HepG2 (cell line): ENCODE measurements around the gene MFRP. TPM values are rescaled to one million over a fixed set of nuclear protein-coding genes. Genes with fewer than 3 reads are reported as not detected.

Experiments
- ARNT2 ChIP-seq: sonication (generic); formaldehyde crosslinking; IDR thresholded peaks from 2 replicates; pipeline ENCODE4 v1.8.0; 2022; ENCODE audit warnings: mild to moderate bottlenecking, low read depth, missing genetic modification reagents, moderate library complexity
- BRD4 ChIP-seq: sonication (generic); formaldehyde crosslinking; IDR thresholded peaks from 2 replicates; pipeline ENCODE4 v1.4.0; 2020; ENCODE audit warnings: missing genetic modification reagents
- CCAR2 ChIP-seq: fragments of 200-400 bp; formaldehyde crosslinking; optimal IDR thresholded peaks from 2 replicates; pipeline ENCODE3; 2018; ENCODE audit warnings: low read depth, mild to moderate bottlenecking, low read length, moderate library complexity
- CREM ChIP-seq, 2 experiments: sonication (generic) in 1 of 2; formaldehyde crosslinking in 1 of 2; IDR thresholded peaks; 2 replicates each; pipeline versions ENCODE4 v1.4.0 to v1.6.1; 2016 to 2020; ENCODE audit warnings: antibody characterized with exemption in 1 of 2, mild to moderate bottlenecking in 1 of 2, missing genetic modification reagents in 1 of 2
- EHMT2 ChIP-seq: fragments of 200-600 bp; sonication (generic); IDR thresholded peaks from 2 replicates; pipeline ENCODE4 v1.7.0; 2017; ENCODE audit warnings: antibody characterized with exemption, low read depth, low read length, borderline replicate concordance
- FOXO1 ChIP-seq: sonication (generic); formaldehyde crosslinking; IDR thresholded peaks from 2 replicates; pipeline ENCODE4 v1.4.0; 2020; ENCODE audit warnings: missing genetic modification reagents
- KAT7 ChIP-seq: IDR thresholded peaks from 2 replicates; pipeline ENCODE4 v1.6.1; 2018; ENCODE audit warnings: borderline replicate concordance, missing compliant biosample characterization
- KLF12 ChIP-seq: sonication (generic); formaldehyde crosslinking; IDR thresholded peaks from 2 replicates; pipeline ENCODE4 v1.4.0; 2020; ENCODE audit warnings: missing genetic modification reagents, borderline replicate concordance
- MAX ChIP-seq: IDR thresholded peaks from 2 replicates; pipeline ENCODE4 v1.6.1; 2012; ENCODE audit warnings: inconsistent platforms
- MXI1 ChIP-seq: IDR thresholded peaks from 3 replicates; pipeline ENCODE4 v1.6.1; 2012; ENCODE audit warnings: low read depth, low read length, inconsistent platforms, borderline replicate concordance
- NFE2L2 ChIP-seq: fragments of 150-350 bp; IDR thresholded peaks from 2 replicates; pipeline ENCODE4 v1.6.1; 2014; ENCODE audit warnings: low read length
- PLSCR1 ChIP-seq: sonication (generic); formaldehyde crosslinking; IDR thresholded peaks from 2 replicates; pipeline ENCODE4 v1.5.0; 2020; ENCODE audit warnings: missing genetic modification reagents, mild to moderate bottlenecking, borderline replicate concordance
- PRMT3 ChIP-seq: sonication (generic); formaldehyde crosslinking; IDR thresholded peaks from 2 replicates; pipeline ENCODE4 v1.8.1; 2022; ENCODE audit warnings: low read depth, mild to moderate bottlenecking, moderate library complexity, missing genetic modification reagents, borderline replicate concordance
- SAFB2 ChIP-seq: sonication (generic); formaldehyde crosslinking; IDR thresholded peaks from 2 replicates; pipeline ENCODE4 v1.5.1; 2020; ENCODE audit warnings: missing genetic modification reagents, low read depth, mild to moderate bottlenecking, borderline replicate concordance
- SKIL ChIP-seq: sonication (generic); formaldehyde crosslinking; IDR thresholded peaks from 2 replicates; pipeline ENCODE4 v1.8.0; 2022; ENCODE audit warnings: missing genetic modification reagents, mild to moderate bottlenecking, moderate library complexity, borderline replicate concordance
- U2AF2 ChIP-seq: fragments of 200-400 bp; formaldehyde crosslinking; IDR thresholded peaks from 2 replicates; pipeline ENCODE4 v1.6.1; 2017; ENCODE audit warnings: low read depth, mild to moderate bottlenecking, low read length
- ZC3H13 ChIP-seq: sonication (generic); formaldehyde crosslinking; IDR thresholded peaks from 2 replicates; pipeline ENCODE4 v1.8.1; 2023; ENCODE audit warnings: mild to moderate bottlenecking, missing genetic modification reagents, moderate library complexity
- ZKSCAN1 ChIP-seq: fragments of 150-350 bp; IDR thresholded peaks from 2 replicates; pipeline ENCODE4 v1.6.1; 2014; ENCODE audit warnings: low read length
- ZNF652 ChIP-seq: IDR thresholded peaks from 2 replicates; pipeline ENCODE4 v1.6.1; 2016; ENCODE audit warnings: low read depth, borderline replicate concordance
- ZNF713 ChIP-seq: sonication (generic); formaldehyde crosslinking; IDR thresholded peaks from 2 replicates; pipeline ENCODE4 v1.4.0; 2020; ENCODE audit warnings: mild to moderate bottlenecking, missing genetic modification reagents
- polyA plus RNA-seq, 8 experiments: library from polyadenylated mRNA; depleted of rRNA in 3 of 8; stranded (reverse) in 7 of 8; unstranded in 1 of 8; fragments of >200 nt; fragmentation: Illumina TruSeq in 4 of 8; extraction: Trizol in 4 of 8; gene quantifications; 2 replicates each; pipeline versions ENCODE4 v1.2.1 to v1.2.3, GENCODE V29; 2011 to 2016; ENCODE audit warnings: low read depth in 4 of 8, missing spikeins in 1 of 8, mixed read lengths in 1 of 8; ENCODE audit not compliant: insufficient read depth in 1 of 8
- total RNA-seq, 5 experiments: library from RNA; depleted of rRNA; stranded (reverse); fragments of >200 nt; fragmentation: Illumina TruSeq; extraction: Trizol; gene quantifications; 2 replicates each; pipeline ENCODE4 v1.2.3, GENCODE V29; 2016; ENCODE audit warnings: low read depth in 1 of 5
- TF ChIP-seq, protein P1 (sequence below): sonication (generic); formaldehyde crosslinking; IDR thresholded peaks from 2 replicates; pipeline ENCODE4 v1.4.0; 2020; ENCODE audit warnings: missing genetic modification reagents, mild to moderate bottlenecking, borderline replicate concordance
- TF ChIP-seq, protein P2 (sequence below): sonication (generic); formaldehyde crosslinking; IDR thresholded peaks from 2 replicates; pipeline ENCODE4 v1.8.1; 2023; ENCODE audit warnings: mild to moderate bottlenecking, missing genetic modification reagents
- TF ChIP-seq, protein P3 (sequence below): sonication (generic); formaldehyde crosslinking; IDR thresholded peaks from 2 replicates; pipeline ENCODE4 v1.5.0; 2020; ENCODE audit warnings: missing genetic modification reagents

Gene MFRP
- total and polyA plus RNA-seq, 2 of the 13 experiments (the other 11 are each of a cell fraction or from before 2014, with no cell fraction given): not detected

DNA sequence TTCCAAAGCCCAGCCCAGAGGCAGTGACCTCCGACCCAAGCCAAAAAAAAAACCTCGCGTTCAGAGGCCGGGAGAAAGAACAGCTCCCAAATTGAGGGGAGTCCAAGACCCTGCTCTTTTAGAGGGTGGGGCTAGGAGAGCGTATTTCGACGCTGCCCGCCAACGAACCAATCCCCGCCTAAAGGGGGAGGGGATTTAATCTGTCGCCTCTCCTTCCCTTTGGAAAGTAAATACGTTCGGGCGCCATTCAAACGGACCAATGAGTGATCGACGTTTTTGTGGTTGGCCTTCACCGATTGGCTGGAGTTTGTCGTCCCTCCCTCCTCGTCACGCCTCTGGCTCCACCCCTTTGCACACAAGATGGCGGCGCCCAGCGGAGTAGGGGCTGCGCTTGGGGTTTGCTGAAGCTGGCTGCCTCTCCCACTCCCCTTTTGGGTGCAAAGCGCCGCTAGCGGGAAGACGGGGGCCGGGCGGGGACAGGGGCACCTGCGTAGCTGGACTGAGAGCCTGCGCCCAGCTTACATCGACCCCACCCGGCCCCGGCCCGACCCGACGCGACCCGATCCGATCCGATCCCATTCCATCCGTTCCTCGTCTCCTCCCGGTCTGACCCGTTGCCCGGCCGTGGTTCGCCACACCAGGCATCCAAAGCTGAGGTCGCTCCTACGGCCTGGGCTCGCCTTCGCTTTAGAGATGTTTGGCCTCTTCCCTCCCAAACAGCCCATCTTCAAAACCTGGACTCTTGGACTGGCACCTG, 12.2 kb downstream of the MFRP start, which contains the start of gene RNF26 (continued):
- TF ChIP-seq, protein P1, sequence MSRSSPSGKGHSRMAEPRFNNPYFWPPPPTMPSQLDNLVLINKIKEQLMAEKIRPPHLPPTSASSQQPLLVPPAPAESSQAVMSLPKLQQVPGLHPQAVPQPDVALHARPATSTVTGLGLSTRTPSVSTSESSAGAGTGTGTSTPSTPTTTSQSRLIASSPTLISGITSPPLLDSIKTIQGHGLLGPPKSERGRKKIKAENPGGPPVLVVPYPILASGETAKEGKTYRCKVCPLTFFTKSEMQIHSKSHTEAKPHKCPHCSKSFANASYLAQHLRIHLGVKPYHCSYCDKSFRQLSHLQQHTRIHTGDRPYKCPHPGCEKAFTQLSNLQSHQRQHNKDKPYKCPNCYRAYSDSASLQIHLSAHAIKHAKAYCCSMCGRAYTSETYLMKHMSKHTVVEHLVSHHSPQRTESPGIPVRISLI (CRISPR knock-in tag): peak; percentile 84; the same call in 1 of the 2 replicates
- TF ChIP-seq EHMT2 (no peak), CCAR2 (no peak), KAT7 (CRISPR knock-in tag) (peak; percentile 62; the same call in 1 of the 2 replicates), ZNF652 (CRISPR knock-in tag) (no peak), FOXO1 (CRISPR knock-in tag) (no peak), MAX (0 out of 2 replicates have a peak, but pooled peaks have one; percentile 35), SKIL (CRISPR knock-in tag) (no peak), PRMT3 (CRISPR knock-in tag) (no peak), U2AF2 (no peak), ARNT2 (CRISPR knock-in tag) (0 out of 2 replicates have a peak, but pooled peaks have one; percentile 32), KLF12 (CRISPR knock-in tag) (0 out of 2 replicates have a peak, but pooled peaks have one; percentile 17), MXI1 (peak; percentile 72; the same call in 1 of the 3 replicates), SAFB2 (CRISPR knock-in tag) (no peak), BRD4 (CRISPR knock-in tag) (peak; percentile 56; the same call in 1 of the 2 replicates), ZKSCAN1 (no peak), NFE2L2 (no peak), ZC3H13 (no peak), CREM (IDR thresholded peaks at IDR 0.05) (peak; percentile 90), CREM (CRISPR knock-in tag; IDR thresholded peaks at IDR 0.05) (no peak), PLSCR1 (CRISPR knock-in tag) (no peak), ZNF713 (CRISPR knock-in tag) (no peak)
- TF ChIP-seq, protein P2, sequence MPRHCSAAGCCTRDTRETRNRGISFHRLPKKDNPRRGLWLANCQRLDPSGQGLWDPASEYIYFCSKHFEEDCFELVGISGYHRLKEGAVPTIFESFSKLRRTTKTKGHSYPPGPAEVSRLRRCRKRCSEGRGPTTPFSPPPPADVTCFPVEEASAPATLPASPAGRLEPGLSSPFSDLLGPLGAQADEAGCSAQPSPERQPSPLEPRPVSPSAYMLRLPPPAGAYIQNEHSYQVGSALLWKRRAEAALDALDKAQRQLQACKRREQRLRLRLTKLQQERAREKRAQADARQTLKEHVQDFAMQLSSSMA (CRISPR knock-in tag): 0 out of 2 replicates have a peak, but pooled peaks have one; percentile 30
- TF ChIP-seq, protein P3, sequence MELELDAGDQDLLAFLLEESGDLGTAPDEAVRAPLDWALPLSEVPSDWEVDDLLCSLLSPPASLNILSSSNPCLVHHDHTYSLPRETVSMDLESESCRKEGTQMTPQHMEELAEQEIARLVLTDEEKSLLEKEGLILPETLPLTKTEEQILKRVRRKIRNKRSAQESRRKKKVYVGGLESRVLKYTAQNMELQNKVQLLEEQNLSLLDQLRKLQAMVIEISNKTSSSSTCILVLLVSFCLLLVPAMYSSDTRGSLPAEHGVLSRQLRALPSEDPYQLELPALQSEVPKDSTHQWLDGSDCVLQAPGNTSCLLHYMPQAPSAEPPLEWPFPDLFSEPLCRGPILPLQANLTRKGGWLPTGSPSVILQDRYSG (CRISPR knock-in tag): peak; percentile 31; the same call in 1 of the 2 replicates
